NCI-H510A (cell line): ENCODE measurements around the gene TEX48.

Experiments used
- DNase-seq: peaks from one replicate; lab custom pipeline; 2025; lab: John Stamatoyannopoulos, UW

TEX48 gene

DNA sequence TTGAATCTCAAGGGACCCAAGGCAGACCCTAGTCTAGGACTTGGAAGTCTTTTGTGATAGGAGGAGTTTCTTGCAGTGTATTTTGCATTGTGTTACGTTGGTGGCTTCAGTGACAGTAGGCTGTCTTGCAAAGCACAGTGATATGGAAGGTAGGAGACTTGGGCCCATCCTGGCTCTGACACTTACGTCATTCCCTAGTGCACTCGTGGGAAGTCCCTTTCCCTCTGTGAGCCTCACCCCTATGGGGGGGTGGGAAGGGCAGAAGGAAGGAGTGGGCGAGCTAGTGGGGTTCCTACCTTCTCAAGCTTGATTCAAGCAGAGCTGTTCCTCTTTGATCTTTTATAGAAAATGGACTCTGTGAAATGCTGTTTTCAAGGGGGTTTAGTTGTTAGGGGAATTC is 15.1 kb downstream of the TEX48 start:
- no peak for DNase-seq

DNA sequence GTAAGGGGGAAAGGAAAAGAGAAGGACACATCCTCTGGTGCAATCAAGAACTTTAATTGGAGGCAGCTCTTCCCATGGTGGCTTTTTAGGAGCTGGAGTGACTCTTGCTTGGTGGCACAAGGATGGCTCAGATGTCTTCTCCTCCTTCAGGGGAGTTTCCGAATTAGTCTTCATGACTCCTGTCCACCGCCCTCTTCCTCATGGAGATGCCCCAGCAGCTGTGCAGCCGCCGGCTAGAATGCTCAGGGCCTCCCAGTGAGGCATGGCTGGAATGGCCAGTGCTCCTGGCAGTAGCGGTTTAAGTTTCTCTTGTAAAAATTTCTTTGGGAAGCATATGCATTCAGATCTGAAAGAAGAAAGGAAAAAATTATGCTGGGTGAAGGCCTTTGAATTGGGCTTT is 15.6 kb downstream of the TEX48 start:
- no peak for DNase-seq

GRCh38 chr9:114664181-114664580 is 17.8 kb downstream of the TEX48 start:
- no peak for DNase-seq

DNA sequence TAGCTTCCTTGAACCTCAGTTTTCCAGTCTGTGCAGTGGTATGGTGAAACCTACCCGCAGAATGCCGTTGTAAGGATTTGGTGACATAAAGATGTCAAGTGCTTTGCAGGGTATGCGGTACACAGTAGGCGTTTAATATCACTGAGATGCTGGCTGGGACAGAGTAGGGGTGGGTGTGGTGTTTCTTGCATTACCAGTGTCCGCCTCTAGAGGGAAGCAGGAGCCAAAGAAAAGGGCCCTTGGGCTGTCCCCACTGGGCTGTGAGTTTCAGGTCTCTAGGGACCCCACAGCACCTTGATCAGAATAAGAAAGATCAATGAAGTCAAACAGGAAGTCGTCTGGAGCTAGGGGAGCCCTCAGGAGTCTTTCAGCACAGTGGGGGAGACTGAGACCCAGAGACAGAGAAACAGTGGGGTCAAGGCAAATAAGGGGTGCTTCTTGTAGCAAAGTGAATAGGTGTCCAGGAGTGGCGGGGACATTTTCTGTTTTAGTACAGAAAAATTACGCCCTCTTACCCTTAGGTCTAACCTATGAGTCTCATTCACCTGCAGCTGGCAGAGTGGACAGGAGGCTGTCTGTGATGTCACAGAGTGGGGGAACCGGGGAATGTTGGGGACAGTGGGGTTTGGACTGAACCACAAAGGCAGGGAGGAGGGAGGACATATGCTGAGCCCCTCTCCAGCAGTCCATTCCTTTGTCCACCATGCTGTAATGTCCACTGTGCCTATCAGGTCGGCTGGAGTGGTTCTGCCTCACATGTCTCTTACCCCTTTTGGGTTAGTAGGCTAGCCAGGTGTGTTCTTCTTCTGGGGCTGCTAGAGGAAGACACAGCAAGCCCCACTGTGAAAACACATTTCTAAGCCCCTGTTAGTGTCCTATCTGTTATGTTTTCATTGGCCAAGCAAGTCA is 19.7 kb downstream of the TEX48 start:
- DNase-seq = peak; percentile 21

DNA sequence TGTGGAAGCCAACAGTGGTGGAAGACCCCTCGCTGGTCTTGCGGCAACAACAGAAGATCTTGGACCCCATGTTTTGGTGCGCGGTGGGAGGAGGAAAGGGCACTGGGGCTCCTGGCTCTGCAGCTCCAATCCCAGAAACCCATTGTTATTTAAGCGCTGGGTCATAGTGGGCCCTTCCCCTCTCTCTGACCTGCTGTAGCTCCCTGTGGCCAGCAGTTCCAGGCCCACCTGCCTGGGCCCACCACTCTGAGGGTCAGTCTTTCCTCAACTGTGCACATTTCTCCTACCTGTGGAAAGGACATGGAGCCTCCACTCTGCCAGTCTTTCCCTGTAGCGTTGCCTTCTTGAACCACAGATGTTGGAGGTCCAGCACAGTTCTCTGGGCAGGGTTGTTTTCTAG is 24.3 kb downstream of the TEX48 start, which contains the start of gene TEX53:
Gene TEX53 (minus strand): TSS at position 101 of the 400 bp plus-strand sequence. CDS start 31 bp downstream, at position 70.
- no peak for DNase-seq

GRCh38 chr9:114656301-114656700 is 25.7 kb downstream of the TEX48 start:
- DNase-seq = no peak

- DNase-seq = no peak
Observed at GRCh38 chr9:114655689-114656088, 26.3 kb downstream of the TEX48 start.

DNA sequence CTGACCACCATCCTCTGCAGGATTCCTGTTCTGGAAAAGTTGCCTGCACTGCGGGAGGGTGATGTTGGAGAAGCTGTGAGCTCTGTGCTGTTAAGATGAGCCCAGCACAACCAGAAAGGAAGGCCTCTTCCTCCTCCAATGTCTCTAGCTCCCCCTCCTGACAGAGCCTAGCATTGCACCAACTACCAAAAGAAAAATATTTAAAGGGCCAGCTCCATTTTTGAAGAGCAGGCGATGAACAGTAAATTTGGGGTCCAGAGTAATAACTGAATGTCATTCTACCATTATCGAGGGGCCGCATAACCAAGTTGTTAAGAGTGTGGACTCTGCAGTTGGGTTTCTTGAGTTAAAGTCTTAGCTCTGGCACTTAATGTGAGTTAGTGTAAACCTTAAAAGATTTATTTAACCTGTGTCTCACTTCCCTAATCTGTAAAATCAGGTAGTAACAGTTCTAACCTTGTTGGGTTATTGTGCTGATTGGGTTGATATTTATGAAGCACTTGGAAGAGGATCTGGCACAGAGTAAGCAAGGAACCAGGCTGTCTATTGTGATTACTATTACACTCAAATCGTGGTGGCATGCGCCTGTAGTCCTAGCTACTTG is 28.3 kb downstream of the TEX48 start:
- no peak for DNase-seq

- DNase-seq = no peak
Observed at GRCh38 chr9:114652776-114653555, 29.0 kb downstream of the TEX48 start.

GRCh38 chr9:114643896-114644295 is 38.1 kb downstream of the TEX48 start:
- DNase-seq = no peak

- DNase-seq = no peak
Observed at GRCh38 chr9:114643001-114643400, 39.0 kb downstream of the TEX48 start.

DNA sequence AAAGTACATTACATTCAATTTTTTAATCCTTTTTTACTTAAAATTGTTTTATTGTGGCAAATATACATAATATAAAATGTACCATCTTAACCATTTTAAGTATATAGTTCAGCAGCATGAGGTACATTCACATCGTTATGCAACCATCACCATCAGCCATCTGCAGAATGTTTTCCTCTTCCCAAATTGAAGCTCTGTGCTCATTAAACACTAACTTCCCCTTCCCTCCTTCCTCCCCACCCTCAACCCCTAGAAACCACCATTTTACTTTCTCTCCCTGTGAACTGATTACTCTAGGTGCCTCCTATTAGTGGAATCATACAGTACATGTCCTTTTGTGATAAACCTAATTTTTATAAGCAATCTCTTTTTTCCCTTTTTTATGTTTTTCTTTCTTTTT is 40.0 kb downstream of the TEX48 start:
- no peak for DNase-seq

GRCh38 chr9:114638404-114638803 is 43.6 kb downstream of the TEX48 start:
- DNase-seq = no peak

GRCh38 chr9:114634387-114634786 is 47.6 kb downstream of the TEX48 start:
- DNase-seq = no peak

DNA sequence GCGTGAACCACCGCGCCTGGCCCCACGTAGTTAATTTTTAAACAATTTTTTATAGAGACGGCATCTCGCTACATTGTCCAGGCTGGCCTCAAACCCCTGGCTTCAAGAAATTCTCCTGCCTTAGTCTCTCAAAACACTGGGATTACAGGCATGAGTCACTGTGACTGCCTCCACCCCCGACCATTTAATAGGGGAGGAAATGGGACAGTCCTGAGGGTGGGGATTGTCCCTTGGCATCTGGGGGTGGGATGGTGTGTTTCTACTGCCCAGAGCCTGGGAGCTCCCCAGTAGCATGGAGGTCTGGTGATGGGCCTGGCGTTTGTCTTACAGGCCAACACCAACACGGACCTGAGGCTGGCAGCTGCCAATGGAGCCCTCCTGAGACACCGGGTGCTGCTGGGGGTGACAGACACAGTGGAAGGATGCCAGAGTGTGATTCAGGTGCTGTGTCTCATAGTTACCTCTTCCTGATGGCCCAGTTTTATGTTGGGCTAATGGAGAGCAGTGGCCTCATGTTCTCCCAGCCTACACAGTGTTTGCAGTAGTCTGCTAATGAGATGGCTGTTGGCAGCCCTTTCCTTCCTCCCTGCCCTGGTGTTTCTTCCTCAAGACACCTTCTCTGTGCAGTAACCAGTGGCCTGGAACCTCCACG is 48.4 kb downstream of the TEX48 start:
- DNase-seq = no peak

- no peak for DNase-seq
Observed at GRCh38 chr9:114631166-114631565, 50.8 kb downstream of the TEX48 start.

DNA sequence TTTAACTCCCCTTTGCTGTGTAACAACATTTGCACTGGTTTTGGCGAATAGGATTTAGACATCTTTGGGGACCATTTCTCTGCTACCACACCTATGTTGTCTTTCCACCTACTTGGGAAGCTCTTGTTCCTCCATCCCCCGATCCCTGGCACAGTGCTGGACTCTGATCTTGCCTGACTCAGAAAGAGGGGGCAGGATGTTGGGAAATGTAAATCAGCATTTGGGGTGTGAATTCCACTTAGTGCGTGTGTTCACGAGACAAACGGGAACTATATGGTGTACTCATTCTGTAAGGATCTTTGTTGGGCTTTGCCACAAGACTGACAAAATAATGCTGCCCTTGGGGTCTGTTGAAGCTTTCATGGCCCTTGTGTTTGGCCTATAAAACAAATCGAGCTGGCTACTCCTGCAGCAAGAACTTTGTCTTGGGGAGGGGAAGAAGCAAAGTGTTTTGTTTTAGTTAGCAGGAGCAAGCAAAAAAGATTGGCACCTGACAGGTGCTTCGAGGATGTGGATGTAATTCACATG is 52.4 kb downstream of the TEX48 start:
- DNase-seq = no peak

- no peak for DNase-seq
Observed at GRCh38 chr9:114627553-114627952, 54.4 kb downstream of the TEX48 start.

- DNase-seq = no peak
Observed at GRCh38 chr9:114626415-114627020, 55.5 kb downstream of the TEX48 start.

GRCh38 chr9:114624677-114625076 is 57.3 kb downstream of the TEX48 start:
- DNase-seq = no peak

GRCh38 chr9:114621975-114622609 is 59.9 kb downstream of the TEX48 start:
- DNase-seq = no peak
